Fibroblast of lung (primary cell): ENCODE data around the gene MDFI.

ENCODE experiments used
- EZH2 ChIP-seq: IDR thresholded peaks from 2 replicates; pipeline ENCODE4 v1.5.1; 2012; ENCODE audit warnings: low read length, control low read depth, mild to moderate bottlenecking; ENCODE audit errors: missing control alignments
- TF ChIP-seq, protein P1 (sequence below), 2 donors: IDR thresholded peaks in 1 of 2; conservative IDR thresholded peaks in 1 of 2; 1 replicate in 1 of 2; 2 replicates in 1 of 2; pipeline ENCODE4 v1.5.1; 2011 to 2012; ENCODE audit warnings: low read length in 2 of 2, control low read depth in 1 of 2, inconsistent platforms in 1 of 2, low read depth in 1 of 2, mild to moderate bottlenecking in 1 of 2

DNA sequence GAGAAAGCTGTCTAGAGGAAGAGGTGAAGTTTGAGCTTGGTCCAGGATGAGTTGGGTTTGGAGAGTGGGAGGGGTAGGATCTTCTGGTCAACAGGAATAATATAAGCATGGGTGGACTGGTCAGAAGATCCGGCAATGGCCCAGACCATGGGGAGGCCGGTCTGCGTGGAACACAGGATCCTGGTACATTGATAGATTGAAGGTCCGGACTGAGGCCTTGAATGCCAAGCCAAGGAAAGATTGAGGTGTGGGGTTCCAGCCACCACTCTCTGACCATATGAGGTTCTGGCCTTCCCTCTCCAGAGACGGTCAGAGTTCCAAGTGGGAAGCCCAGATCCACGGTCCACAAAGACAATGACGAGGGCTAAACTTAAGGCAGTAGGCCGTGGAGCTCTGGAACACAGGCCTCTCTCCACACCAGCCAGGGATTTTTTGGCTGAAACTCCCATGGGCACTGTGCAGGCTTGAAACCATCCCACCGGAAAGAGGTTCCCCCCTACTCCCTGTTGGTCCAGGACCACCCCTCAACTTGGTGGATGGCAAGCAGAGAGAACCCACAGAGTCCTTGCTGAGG, 3.2 kb downstream of the MDFI start:
- TF ChIP-seq, protein P1, sequence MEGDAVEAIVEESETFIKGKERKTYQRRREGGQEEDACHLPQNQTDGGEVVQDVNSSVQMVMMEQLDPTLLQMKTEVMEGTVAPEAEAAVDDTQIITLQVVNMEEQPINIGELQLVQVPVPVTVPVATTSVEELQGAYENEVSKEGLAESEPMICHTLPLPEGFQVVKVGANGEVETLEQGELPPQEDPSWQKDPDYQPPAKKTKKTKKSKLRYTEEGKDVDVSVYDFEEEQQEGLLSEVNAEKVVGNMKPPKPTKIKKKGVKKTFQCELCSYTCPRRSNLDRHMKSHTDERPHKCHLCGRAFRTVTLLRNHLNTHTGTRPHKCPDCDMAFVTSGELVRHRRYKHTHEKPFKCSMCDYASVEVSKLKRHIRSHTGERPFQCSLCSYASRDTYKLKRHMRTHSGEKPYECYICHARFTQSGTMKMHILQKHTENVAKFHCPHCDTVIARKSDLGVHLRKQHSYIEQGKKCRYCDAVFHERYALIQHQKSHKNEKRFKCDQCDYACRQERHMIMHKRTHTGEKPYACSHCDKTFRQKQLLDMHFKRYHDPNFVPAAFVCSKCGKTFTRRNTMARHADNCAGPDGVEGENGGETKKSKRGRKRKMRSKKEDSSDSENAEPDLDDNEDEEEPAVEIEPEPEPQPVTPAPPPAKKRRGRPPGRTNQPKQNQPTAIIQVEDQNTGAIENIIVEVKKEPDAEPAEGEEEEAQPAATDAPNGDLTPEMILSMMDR (conservative IDR thresholded peaks at IDR 0.05 in 1 of 2, IDR thresholded peaks at IDR 0.05 in 1 of 2; ENCODE audit: low read depth in 1 of 2, low read length in 2 of 2): no peak
- TF ChIP-seq EZH2: no peak
